HG03039 (cell line): ENCODE measurements around the gene RANGAP1.

Source experiments
- ATAC-seq: cut with Tn5 transposase; IDR thresholded peaks from one replicate; pipeline ENCODE4 v1.9.1; 2021; ENCODE audit warnings: mild to moderate bottlenecking, moderate library complexity; ENCODE audit not compliant: unreplicated experiment

The RANGAP1 gene

GRCh38 chr22:41238570-41239442 lies 47.2 kb downstream of the RANGAP1 start:
- ATAC-seq, result no peak

- ATAC-seq, result peak; percentile 41
These were observed 48.0 kb downstream of the RANGAP1 start for GRCh38 chr22:41237707-41238569.

DNA sequence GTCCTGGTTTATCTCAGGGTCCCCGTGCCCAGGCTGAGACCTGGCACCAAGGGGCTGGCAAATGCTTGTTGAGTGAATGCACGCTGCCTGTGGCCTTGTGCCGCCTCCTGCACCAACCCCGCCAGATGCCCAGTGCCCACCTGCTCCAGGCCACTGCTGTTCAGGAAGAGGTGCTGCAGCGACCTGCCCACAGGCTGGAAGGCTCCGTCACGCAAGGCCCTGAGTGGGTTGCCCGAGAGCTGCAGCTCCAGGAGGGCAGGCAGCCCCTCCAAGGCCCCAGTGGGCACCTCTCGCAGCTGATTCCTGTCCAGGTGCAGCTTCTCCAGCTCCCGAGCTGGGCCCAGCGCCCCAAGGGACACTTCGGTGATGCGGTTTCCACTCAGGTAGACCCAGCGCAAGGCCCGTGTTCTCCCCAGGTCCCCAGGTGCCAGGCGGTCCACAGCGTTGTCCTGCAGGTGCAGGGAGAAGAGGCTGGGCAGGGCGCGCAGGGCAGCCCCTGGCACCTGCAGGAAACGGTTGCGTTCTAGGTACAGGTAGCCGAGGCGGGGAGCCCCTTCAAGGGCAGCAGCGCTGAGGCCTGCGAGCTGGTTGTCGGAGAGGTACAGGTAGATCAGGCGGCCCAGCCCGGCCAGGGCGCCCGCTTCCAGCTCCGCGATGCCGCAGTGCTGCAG lies 48.8 kb downstream of the RANGAP1 start:
- no peak for ATAC-seq

GRCh38 chr22:41234815-41235695 lies 50.9 kb downstream of the RANGAP1 start:
- ATAC-seq, result no peak

- ATAC-seq, result no peak
These were observed 54.6 kb downstream of the RANGAP1 start for GRCh38 chr22:41231369-41231768.

DNA sequence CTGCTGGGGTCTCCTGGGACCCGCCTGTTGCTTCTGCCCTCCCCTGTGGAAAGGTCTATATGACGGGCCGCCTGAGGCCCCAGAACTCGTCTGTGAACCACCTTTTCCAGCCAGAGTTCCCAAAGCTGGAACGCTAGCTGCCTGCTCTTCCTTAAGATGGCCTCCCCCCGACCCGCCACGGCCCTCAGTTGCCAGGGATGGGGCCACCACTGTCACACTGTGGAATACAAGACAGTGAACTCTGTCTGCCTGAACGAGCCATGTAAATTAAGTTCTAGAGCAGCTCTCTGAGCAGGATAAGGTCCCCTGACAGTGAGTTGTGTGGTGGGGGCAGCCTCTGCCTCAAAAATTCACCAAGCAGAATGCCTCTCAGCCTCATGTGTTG lies 55.6 kb downstream of the RANGAP1 start:
- no peak for ATAC-seq

- ATAC-seq, result no peak
These were observed 56.1 kb downstream of the RANGAP1 start for GRCh38 chr22:41229730-41230400.

DNA sequence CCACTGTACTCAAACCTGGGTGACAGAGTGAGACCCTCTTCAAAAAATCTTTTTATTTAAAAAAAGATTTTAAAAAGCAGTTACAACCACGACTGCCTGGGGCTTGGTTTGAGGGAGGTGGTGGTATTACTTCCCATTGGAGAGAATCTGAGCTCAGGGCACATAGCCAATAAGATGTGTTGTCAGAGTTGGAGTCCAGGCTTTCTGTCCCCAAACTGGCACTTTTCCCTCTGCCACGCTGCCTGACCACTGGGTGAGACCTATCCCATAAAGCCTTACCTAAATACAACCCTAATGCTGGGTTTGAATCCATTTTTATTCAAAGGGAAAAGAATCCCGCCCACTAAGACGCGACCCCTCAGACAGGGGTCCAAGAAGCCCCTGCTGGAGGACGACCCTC lies 56.8 kb downstream of the RANGAP1 start:
- no peak for ATAC-seq

- no peak for ATAC-seq
These were observed 59.0 kb downstream of the RANGAP1 start for GRCh38 chr22:41226723-41227655.

- no peak for ATAC-seq
These were observed 62.5 kb downstream of the RANGAP1 start for GRCh38 chr22:41223535-41223934.

DNA sequence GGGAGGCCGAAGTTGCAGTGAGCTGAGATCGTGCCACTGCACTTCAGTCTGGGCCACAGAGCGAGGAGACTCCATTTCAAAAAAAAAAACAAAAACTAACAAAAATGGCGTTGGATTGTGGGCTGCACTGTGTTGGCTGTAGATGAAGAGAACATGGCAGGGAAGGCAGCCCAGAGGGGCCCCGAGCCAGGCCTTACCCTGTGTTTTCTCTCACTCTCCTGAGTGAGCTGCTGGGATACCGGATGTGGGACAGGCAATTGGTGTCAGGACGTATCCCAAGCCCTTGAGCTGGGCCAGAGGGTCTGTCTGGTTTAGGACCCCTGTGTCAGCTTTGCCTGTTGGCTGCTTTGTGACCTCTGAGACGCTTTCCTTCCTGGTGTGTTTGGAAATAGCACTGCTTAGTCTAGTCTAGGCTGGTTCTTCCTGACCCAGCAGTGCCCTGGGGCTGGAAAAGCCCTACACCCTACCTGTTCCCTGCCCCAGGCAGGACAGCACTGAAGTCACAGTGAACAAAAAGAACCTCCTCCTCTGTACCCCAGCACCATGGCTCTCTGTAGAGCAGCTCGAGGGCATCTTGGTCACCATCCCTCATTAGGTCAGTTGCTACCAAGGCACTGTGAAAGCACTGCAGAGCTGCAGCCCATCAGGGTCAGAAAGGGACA lies 63.0 kb downstream of the RANGAP1 start:
- no peak for ATAC-seq

- ATAC-seq, result no peak
These were observed 68.3 kb downstream of the RANGAP1 start for GRCh38 chr22:41217553-41218157.

GRCh38 chr22:41216984-41217383 lies 69.0 kb downstream of the RANGAP1 start:
- ATAC-seq, result no peak

DNA sequence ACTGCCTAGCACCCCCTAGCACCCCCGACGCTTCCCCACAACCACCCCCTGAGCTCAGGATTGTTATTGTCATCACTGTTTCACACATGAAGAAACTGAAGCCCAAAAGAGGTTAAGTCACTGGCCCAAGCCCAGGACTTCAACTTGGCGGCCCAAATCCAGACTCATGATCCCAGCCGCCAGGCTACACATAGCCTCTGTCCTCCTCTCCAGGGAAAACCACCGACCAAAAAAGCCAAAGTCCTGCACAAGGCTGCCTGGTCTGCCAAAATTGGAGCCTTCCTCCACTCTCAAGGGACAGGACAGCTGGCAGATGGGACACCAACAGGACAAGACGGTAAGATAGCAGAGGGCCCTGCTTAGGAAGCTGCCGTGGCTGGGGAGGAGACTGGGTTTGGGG lies 70.1 kb downstream of the RANGAP1 start:
- ATAC-seq, result no peak

GRCh38 chr22:41215409-41215808 lies 70.6 kb downstream of the RANGAP1 start:
- no peak for ATAC-seq

- no peak for ATAC-seq
These were observed 79.3 kb downstream of the RANGAP1 start for GRCh38 chr22:41206719-41207118.

DNA sequence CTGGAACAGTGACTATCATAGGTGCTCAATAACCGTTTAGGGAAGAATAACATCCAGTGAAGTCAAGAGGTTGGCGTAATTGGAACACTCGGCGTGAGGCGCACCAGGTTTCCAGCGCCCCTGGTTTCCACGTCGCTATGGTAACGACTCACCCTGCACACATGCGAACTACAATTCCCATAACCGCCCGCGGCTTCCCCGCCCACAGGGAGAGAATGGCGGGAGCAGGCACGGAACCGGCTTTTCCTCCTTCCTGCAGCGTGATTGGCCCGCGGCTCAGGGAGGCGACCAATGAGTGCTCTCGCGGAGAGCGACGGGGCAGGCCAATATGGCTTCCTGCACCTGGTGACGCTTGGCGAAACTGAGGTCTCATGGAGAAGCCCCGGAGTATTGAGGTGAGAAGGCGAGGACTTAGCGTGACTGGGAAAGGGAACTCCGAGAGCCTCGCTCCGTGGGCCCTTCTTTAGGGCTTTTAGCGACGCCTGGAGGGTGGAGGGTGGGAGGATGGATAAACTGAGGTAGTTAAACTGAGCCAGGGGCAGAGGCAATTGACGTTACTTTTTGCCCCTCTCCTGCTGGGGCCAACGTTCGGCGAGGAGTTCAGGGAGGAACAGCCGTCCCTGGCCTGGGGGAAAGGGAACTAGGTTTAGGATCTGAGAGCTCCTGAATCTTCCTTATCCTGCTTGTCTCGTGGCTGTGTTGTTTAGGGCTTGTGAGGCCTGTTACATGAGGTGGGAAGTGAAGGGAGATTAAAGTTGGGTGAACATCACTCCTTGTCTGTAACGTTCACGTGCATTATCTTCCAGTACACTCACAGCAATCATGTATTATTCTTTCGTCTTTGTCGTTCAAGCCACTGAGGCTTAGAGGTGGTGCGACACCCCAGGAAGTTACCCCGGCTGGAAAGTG lies 80.7 kb downstream of the RANGAP1 start, which contains the start of gene L3MBTL2:
TSS of gene L3MBTL2 (plus strand) at position 321 of the 909 bp plus-strand sequence. CDS start at position 372, 51 bp downstream.
- ATAC-seq, result peak; percentile 96
